Measurements from ENCODE around the gene PRDX5.
A peak's percentile ranks its signal among the peaks of the same experiment; 100 is the strongest.

- TF ChIP-seq CTCF (IDR thresholded peaks at IDR 0.05) (peak in 1 of 7 experiments; percentile 6), POLR2A (IDR thresholded peaks at IDR 0.05) (peak in 2 of 3 donors; percentile 31 to 56)
Measured at GRCh38 chr11:64305075-64305690, 12.7 kb upstream of the PRDX5 start, which contains the start of gene ESRRA.
